Right atrium auricular region (tissue), 2 donors: ENCODE results near the gene WARS2. TPM values are rescaled to one million over a fixed set of nuclear protein-coding genes. Genes with fewer than 3 reads are reported as not detected.
A peak's percentile ranks its signal among the peaks of the same experiment; 100 is the strongest.

Experiments
- DNase-seq: peaks from one replicate; pipeline ENCODE4 v3.0.0-alpha.2; 2019; ENCODE audit warnings: low spot score
- H3K27ac ChIP-seq, 2 donors: fragments of 200-600 bp; sonication (generic); 1 replicate in 1 of 2; 2 replicates in 1 of 2; pipeline ENCODE4 v1.5.1; 2016 to 2019
- H3K27me3 ChIP-seq, 2 donors: fragments of 200-600 bp; sonication (generic); one replicate each; pipeline versions ENCODE4 v1.5.1 to v1.6.0; 2017 to 2019
- H3K36me3 ChIP-seq: fragments of 200-600 bp; sonication (generic); one replicate; pipeline ENCODE4 v1.5.1; 2016
- H3K4me1 ChIP-seq, 2 donors: fragments of 200-600 bp; sonication (generic); one replicate each; pipeline versions ENCODE4 v1.5.1 to v1.6.0; 2017 to 2019
- H3K4me3 ChIP-seq, 2 donors: fragments of 200-600 bp; sonication (generic); 1 replicate in 1 of 2; 2 replicates in 1 of 2; pipeline ENCODE4 v1.5.1; 2017 to 2019; ENCODE audit warnings: mild to moderate bottlenecking in 1 of 2, moderate library complexity in 1 of 2
- H3K9me3 ChIP-seq, 2 donors: fragments of 200-600 bp; sonication (generic); one replicate each; pipeline ENCODE4 v1.5.1; 2019
- total RNA-seq, 2 donors: library from RNA; depleted of rRNA; stranded (reverse); fragments of >200 nt; gene quantifications; one replicate each; pipeline ENCODE4 v1.1.0, GENCODE V29; 2016
- TF ChIP-seq, protein P1 (sequence below), 2 donors: fragments of 200-600 bp; sonication (generic); IDR thresholded peaks; one replicate each; pipeline ENCODE4 v1.5.1; 2019; ENCODE audit warnings: antibody characterized with exemption in 2 of 2

WARS2 gene
- total RNA-seq, 2 donors from 2014 or later = 9.5 to 13.2 TPM

- no peak overlapping the region for H3K4me3 ChIP-seq
- H3K36me3 ChIP-seq = no peaks in the 10 kb centered on the region
- TF ChIP-seq, protein P1, sequence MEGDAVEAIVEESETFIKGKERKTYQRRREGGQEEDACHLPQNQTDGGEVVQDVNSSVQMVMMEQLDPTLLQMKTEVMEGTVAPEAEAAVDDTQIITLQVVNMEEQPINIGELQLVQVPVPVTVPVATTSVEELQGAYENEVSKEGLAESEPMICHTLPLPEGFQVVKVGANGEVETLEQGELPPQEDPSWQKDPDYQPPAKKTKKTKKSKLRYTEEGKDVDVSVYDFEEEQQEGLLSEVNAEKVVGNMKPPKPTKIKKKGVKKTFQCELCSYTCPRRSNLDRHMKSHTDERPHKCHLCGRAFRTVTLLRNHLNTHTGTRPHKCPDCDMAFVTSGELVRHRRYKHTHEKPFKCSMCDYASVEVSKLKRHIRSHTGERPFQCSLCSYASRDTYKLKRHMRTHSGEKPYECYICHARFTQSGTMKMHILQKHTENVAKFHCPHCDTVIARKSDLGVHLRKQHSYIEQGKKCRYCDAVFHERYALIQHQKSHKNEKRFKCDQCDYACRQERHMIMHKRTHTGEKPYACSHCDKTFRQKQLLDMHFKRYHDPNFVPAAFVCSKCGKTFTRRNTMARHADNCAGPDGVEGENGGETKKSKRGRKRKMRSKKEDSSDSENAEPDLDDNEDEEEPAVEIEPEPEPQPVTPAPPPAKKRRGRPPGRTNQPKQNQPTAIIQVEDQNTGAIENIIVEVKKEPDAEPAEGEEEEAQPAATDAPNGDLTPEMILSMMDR (IDR thresholded peaks at IDR 0.05) = no peak
- peaks cover 33 to 42% of the 10 kb centered on the region in 2 donors for H3K27me3 ChIP-seq
- no peaks in the 10 kb centered on the region for H3K9me3 ChIP-seq
- H3K4me1 ChIP-seq = peaks cover 0 to 51% of the 10 kb centered on the region in 2 donors
- peak; percentile 40 for DNase-seq
- no peak overlapping the region for H3K27ac ChIP-seq
Measured at GRCh38 chr1:119005724-119006405, 134.6 kb downstream of the WARS2 start.

- Histone ChIP-seq H3K4me1 (peaks cover 0 to 62% of the 10 kb centered on the region in 2 donors), H3K4me3 (no peak overlapping the region), H3K9me3 (no peaks in the 10 kb centered on the region), H3K36me3 (no peaks in the 10 kb centered on the region), H3K27me3 (peaks cover 36 to 49% of the 10 kb centered on the region in 2 donors), H3K27ac (no peak overlapping the region)
- DNase-seq = peak; percentile 51
- TF ChIP-seq, protein P1 (IDR thresholded peaks at IDR 0.05) = no peak
Measured at GRCh38 chr1:119004781-119005180, 135.7 kb downstream of the WARS2 start.

- H3K27me3 ChIP-seq = peaks cover 36 to 55% of the 10 kb centered on the region in 2 donors
- H3K4me1 ChIP-seq = peaks cover 0 to 67% of the 10 kb centered on the region in 2 donors
- H3K4me3 ChIP-seq = no peak overlapping the region
- H3K9me3 ChIP-seq = no peaks in the 10 kb centered on the region
- no peaks in the 10 kb centered on the region for H3K36me3 ChIP-seq
- peak; percentile 30 for DNase-seq
- no peak overlapping the region for H3K27ac ChIP-seq
- TF ChIP-seq, protein P1 (IDR thresholded peaks at IDR 0.05) = no peak
Measured at GRCh38 chr1:119004129-119004527, 136.3 kb downstream of the WARS2 start.

DNA sequence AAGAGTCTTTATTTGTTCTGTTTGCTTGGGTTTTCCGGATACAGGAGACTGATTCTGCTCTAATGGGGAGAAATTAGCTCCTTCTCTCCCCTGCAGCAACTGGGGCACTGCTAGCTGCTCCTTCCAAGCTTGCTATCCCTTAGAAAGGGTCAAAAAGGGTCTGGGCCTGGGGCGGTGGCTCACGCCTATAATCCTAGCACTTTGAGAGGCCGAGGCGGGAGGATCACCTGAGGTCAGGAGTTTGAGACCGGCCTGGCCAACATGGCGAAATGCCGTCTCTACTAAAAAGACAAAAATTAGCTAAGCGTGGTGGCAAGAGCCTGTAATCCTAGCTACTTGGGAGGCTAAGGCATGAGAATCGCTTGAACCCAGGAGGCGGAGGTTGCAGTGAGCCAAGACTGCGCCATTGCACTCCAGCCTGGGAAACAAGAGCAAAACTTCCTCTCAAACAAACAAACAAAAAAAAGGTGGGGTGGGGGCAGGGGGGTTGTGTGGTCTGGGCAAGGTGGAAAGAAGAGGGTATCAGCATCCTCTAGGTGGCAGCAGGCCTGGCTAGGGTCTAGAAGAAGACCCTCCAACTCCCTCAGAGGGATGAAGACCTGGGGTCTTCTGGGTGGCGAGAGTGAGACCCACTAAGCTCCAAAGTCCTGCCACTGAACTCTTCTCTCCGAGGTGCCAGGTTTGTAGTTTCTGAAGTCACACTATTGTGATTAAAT is 136.9 kb downstream of the WARS2 start:
- Histone ChIP-seq H3K36me3 (no peaks in the 10 kb centered on the region), H3K9me3 (no peaks in the 10 kb centered on the region), H3K4me1 (peaks cover 0 to 64% of the 10 kb centered on the region in 2 donors), H3K27me3 (peaks cover 41 to 59% of the 10 kb centered on the region in 2 donors), H3K27ac (no peak overlapping the region), H3K4me3 (no peak overlapping the region)
- peak; percentile 50 for DNase-seq
- TF ChIP-seq, protein P1 (IDR thresholded peaks at IDR 0.05) = no peak

DNA sequence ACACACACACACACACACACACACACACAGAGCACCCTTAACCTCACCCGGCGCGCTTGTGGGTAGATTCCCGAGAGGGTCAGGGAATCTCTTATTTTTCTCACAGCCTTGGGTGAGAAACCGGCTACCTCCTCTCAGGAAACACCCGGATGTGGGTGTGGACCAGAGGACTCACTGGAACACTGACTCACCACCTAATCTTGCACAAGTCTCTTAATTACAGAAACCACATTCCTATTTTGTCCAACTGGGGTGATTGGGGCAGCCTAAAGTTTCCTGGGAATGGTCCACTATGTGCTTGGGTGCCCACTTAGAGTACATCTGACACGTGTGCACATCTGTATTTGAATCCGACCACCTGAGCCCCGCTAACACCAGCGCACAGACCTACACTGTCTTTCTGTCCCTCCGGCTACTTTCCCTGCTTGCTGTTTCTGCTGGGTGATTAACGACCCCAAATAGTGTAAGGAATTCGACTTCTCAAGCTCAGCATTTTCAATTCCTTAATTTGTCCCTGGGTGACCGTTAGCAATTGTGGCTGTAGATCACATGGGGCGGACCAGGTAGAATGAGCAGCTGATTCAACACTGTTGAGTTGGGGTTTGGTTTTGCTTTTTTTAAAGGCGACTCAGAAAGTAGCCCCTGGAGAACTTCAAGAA is 138.3 kb downstream of the WARS2 start:
- Histone ChIP-seq H3K27ac (no peak overlapping the region), H3K9me3 (no peaks in the 10 kb centered on the region), H3K4me3 (no peak overlapping the region), H3K36me3 (no peaks in the 10 kb centered on the region), H3K27me3 (peaks cover 46 to 62% of the 10 kb centered on the region in 2 donors), H3K4me1 (peaks cover 0 to 49% of the 10 kb centered on the region in 2 donors)
- TF ChIP-seq, protein P1 (IDR thresholded peaks at IDR 0.05) = no peak
- no peak for DNase-seq
